Measurements from ENCODE around the gene TOP3B.

TOP3B gene

DNA sequence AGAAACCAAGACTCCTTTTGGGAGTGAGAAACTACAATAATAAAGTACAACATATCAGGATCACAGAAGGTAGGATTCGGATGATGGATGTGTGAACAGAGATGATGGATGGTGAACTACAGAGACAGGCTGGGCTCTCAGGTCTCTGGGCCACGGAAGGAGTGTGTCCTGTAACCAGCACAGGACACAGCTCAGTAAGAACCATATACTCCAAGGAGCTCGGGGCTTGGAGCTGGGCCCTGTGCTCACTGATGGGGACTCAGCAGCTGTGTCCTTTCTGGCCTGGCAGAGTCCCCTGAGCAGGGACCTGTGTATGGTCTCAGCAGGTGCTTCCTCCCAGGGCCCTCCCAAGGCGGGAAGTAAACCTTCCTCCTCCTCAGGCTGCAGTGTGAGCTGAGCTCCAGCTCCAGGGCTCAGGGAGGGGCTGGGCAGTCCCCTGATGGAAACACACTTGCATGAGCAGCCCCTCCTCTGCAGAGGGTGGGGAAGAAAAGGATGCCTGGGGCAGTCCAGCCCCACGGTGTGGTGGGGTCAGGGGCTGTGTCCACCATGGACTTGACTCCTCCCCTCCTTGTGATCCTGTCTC, 39.8 kb upstream of the TOP3B start:
- no peaks in the 10 kb centered on the region for H3K27me3 ChIP-seq (ENCODE audit: low read length)
- H3K9ac ChIP-seq (ENCODE audit: low read length): no peak overlapping the region
- H3K9me2 ChIP-seq (replicated peaks; ENCODE audit: insufficient read depth, low read length): no peaks in the 10 kb centered on the region
- no peaks in the 10 kb centered on the region for H3K9me3 ChIP-seq (ENCODE audit: insufficient read depth, low read length)
- H3K4me3 ChIP-seq (ENCODE audit: insufficient read depth, low read length, poor library complexity, severe bottlenecking): no peak overlapping the region
- no peaks in the 10 kb centered on the region for H4K20me1 ChIP-seq (ENCODE audit: low read depth, low read length)
- no peak overlapping the region for H3K27ac ChIP-seq (ENCODE audit: low read depth, low read length)
- no peak overlapping the region for H3K4me2 ChIP-seq (ENCODE audit: low read depth, low read length, poor library complexity, severe bottlenecking)
- TF ChIP-seq EZH2phosphoT487 (conservative IDR thresholded peaks at IDR 0.05; ENCODE audit: low read length): no peak
- TF ChIP-seq, protein P1, sequence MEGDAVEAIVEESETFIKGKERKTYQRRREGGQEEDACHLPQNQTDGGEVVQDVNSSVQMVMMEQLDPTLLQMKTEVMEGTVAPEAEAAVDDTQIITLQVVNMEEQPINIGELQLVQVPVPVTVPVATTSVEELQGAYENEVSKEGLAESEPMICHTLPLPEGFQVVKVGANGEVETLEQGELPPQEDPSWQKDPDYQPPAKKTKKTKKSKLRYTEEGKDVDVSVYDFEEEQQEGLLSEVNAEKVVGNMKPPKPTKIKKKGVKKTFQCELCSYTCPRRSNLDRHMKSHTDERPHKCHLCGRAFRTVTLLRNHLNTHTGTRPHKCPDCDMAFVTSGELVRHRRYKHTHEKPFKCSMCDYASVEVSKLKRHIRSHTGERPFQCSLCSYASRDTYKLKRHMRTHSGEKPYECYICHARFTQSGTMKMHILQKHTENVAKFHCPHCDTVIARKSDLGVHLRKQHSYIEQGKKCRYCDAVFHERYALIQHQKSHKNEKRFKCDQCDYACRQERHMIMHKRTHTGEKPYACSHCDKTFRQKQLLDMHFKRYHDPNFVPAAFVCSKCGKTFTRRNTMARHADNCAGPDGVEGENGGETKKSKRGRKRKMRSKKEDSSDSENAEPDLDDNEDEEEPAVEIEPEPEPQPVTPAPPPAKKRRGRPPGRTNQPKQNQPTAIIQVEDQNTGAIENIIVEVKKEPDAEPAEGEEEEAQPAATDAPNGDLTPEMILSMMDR (IDR thresholded peaks at IDR 0.05; ENCODE audit: insufficient read depth, low read length, poor library complexity, severe bottlenecking): no peak
- no peaks in the 10 kb centered on the region; the same call in 1 of the 2 replicates for H3K79me2 ChIP-seq (ENCODE audit: insufficient read depth, low read length)
- no peak overlapping the region for H2AFZ ChIP-seq (ENCODE audit: low read depth, low read length, severe bottlenecking)
- peaks cover 2% of the 10 kb centered on the region; the same call in 1 of the 2 replicates for H3K36me3 ChIP-seq (ENCODE audit: low read length)
- H3F3A ChIP-seq (ENCODE audit: insufficient read depth): peaks cover 18% of the 10 kb centered on the region

DNA sequence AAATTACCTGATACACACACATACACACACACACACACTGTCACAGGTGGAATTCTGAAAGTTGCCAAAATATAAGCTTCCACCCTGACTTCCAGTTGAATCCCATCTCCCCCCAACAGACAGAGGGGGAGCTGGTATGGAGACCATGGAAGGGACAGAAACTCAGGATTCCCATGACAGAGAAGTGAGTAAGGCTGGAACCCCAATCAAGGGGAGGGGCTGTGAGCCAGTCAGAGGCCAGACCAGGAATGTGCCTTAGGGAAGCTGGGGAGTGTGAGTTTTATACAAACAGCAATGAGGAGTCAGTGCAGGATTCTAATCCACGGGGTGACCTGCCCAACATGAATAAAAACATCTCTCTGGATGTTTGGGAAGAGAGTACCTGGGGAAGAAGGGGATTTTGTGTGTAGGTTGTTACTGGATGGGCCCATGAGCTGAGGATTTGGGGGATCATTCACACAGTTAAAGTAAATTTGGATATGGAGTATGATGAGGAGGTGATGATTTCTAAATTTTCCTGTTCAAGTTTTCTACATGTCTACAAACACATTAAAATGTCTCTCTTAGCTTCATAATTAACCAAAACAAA, 38.7 kb upstream of the TOP3B start:
- Histone ChIP-seq H3K27me3 (ENCODE audit: low read length) (no peaks in the 10 kb centered on the region), H3K27ac (ENCODE audit: low read depth, low read length) (no peak overlapping the region), H4K20me1 (ENCODE audit: low read depth, low read length) (no peaks in the 10 kb centered on the region), H3K9me3 (ENCODE audit: insufficient read depth, low read length) (no peaks in the 10 kb centered on the region), H3K36me3 (ENCODE audit: low read length) (peaks cover 2% of the 10 kb centered on the region; the same call in 1 of the 2 replicates), H3K4me3 (ENCODE audit: insufficient read depth, low read length, poor library complexity, severe bottlenecking) (no peak overlapping the region), H3K79me2 (ENCODE audit: insufficient read depth, low read length) (no peaks in the 10 kb centered on the region), H3F3A (ENCODE audit: insufficient read depth) (peaks cover 8% of the 10 kb centered on the region), H3K9me2 (replicated peaks; ENCODE audit: insufficient read depth, low read length) (no peaks in the 10 kb centered on the region), H2AFZ (ENCODE audit: low read depth, low read length, severe bottlenecking) (no peak overlapping the region), H3K4me2 (ENCODE audit: low read depth, low read length, poor library complexity, severe bottlenecking) (no peak overlapping the region), H3K9ac (ENCODE audit: low read length) (no peak overlapping the region)
- TF ChIP-seq, protein P1 (IDR thresholded peaks at IDR 0.05; ENCODE audit: insufficient read depth, low read length, poor library complexity, severe bottlenecking): no peak
- TF ChIP-seq EZH2phosphoT487 (conservative IDR thresholded peaks at IDR 0.05; ENCODE audit: low read length): no peak

DNA sequence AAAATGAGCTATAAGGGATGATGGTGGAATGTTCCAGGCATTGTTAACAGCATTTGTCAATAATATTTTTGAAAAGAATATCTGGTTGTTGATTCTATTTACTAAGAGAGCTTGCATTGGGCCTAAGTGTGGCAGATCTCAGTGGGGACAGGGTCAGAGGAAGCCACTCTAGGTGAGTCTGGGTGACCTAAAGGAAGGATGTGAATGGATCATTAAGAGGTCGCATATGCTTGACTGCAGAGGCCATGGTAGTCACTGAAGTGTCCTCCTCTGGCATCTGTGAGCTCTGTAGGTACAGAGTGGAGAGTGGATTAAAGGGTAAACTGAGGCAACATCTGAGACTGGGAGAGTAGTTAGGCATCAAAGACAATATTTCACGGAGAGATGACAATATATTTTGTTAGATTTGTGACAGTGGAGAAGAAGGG, 37.9 kb upstream of the TOP3B start:
- H3K36me3 ChIP-seq (ENCODE audit: low read length): peaks cover 2% of the 10 kb centered on the region; the same call in 1 of the 2 replicates
- H3K9me2 ChIP-seq (replicated peaks; ENCODE audit: insufficient read depth, low read length): no peaks in the 10 kb centered on the region
- no peak overlapping the region for H3K9ac ChIP-seq (ENCODE audit: low read length)
- no peaks in the 10 kb centered on the region for H3K9me3 ChIP-seq (ENCODE audit: insufficient read depth, low read length)
- H3F3A ChIP-seq (ENCODE audit: insufficient read depth): no peaks in the 10 kb centered on the region
- no peak overlapping the region for H2AFZ ChIP-seq (ENCODE audit: low read depth, low read length, severe bottlenecking)
- no peaks in the 10 kb centered on the region for H3K79me2 ChIP-seq (ENCODE audit: insufficient read depth, low read length)
- no peaks in the 10 kb centered on the region for H4K20me1 ChIP-seq (ENCODE audit: low read depth, low read length)
- H3K4me2 ChIP-seq (ENCODE audit: low read depth, low read length, poor library complexity, severe bottlenecking): no peak overlapping the region
- no peak for TF ChIP-seq EZH2phosphoT487 (conservative IDR thresholded peaks at IDR 0.05; ENCODE audit: low read length)
- TF ChIP-seq, protein P1 (IDR thresholded peaks at IDR 0.05; ENCODE audit: insufficient read depth, low read length, poor library complexity, severe bottlenecking): no peak
- H3K4me3 ChIP-seq (ENCODE audit: insufficient read depth, low read length, poor library complexity, severe bottlenecking): no peak overlapping the region
- H3K27ac ChIP-seq (ENCODE audit: low read depth, low read length): no peak overlapping the region
- no peaks in the 10 kb centered on the region for H3K27me3 ChIP-seq (ENCODE audit: low read length)

Measured in SU-DHL-6 (cell line).